ENCODE measurements around the gene DHRS3.

DHRS3 gene

DNA sequence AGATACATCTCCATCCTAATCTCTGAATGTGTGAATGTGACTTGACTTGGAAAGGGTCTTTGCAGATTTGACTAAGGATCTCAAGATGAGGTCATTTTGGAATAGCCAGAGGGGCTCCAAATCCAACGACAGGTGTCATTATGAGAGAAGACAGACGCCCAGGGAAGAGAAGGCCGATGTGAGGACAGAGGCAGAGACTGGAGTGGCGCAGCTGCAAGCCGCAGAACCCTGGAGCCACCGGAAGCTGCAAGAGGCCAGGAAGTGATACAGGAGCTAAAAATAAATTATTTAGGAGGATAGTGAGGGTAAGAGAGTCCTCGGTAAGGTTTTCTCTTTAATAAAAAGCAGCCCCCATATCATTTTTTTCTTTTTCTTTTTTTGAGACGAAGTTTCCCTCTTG is 16.1 kb upstream of the DHRS3 start:
- Histone ChIP-seq H3K27ac (ENCODE audit: low read depth, low read length) (no peak overlapping the region), H3K4me3 (ENCODE audit: low read length) (no peak overlapping the region)

GRCh38 chr1:12631571-12631970 is 13.6 kb upstream of the DHRS3 start:
- H3K4me1 ChIP-seq (ENCODE audit: control insufficient read depth, insufficient read depth, low read length) = no peaks in the 10 kb centered on the region
- H3K9ac ChIP-seq (ENCODE audit: low read length) = no peak overlapping the region
- H3K36me3 ChIP-seq (ENCODE audit: control insufficient read depth, insufficient read depth, low read length) = no peaks in the 10 kb centered on the region

More for the DNA sequence above, 16.1 kb upstream of the DHRS3 start:
- Histone ChIP-seq H3K4me1 (ENCODE audit: control insufficient read depth, insufficient read depth, low read length) (no peaks in the 10 kb centered on the region), H3K9ac (ENCODE audit: low read length) (no peak overlapping the region), H3K36me3 (ENCODE audit: control insufficient read depth, insufficient read depth, low read length) (no peaks in the 10 kb centered on the region), H3K27me3 (ENCODE audit: control insufficient read depth, insufficient read depth, low read length) (no peaks in the 10 kb centered on the region)

GRCh38 chr1:12630946-12631530 is 13.0 kb upstream of the DHRS3 start:
- Histone ChIP-seq H3K4me1 (ENCODE audit: control insufficient read depth, insufficient read depth, low read length) (no peaks in the 10 kb centered on the region), H3K4me3 (ENCODE audit: low read length) (no peak overlapping the region), H3K36me3 (ENCODE audit: control insufficient read depth, insufficient read depth, low read length) (no peaks in the 10 kb centered on the region), H3K27ac (ENCODE audit: low read depth, low read length) (no peak overlapping the region), H3K27me3 (ENCODE audit: control insufficient read depth, insufficient read depth, low read length) (no peaks in the 10 kb centered on the region), H3K9ac (ENCODE audit: low read length) (no peak overlapping the region)

More at GRCh38 chr1:12631571-12631970, 13.6 kb upstream of the DHRS3 start:
- Histone ChIP-seq H3K27me3 (ENCODE audit: control insufficient read depth, insufficient read depth, low read length) (no peaks in the 10 kb centered on the region), H3K4me3 (ENCODE audit: low read length) (no peak overlapping the region), H3K27ac (ENCODE audit: low read depth, low read length) (no peak overlapping the region)

DNA sequence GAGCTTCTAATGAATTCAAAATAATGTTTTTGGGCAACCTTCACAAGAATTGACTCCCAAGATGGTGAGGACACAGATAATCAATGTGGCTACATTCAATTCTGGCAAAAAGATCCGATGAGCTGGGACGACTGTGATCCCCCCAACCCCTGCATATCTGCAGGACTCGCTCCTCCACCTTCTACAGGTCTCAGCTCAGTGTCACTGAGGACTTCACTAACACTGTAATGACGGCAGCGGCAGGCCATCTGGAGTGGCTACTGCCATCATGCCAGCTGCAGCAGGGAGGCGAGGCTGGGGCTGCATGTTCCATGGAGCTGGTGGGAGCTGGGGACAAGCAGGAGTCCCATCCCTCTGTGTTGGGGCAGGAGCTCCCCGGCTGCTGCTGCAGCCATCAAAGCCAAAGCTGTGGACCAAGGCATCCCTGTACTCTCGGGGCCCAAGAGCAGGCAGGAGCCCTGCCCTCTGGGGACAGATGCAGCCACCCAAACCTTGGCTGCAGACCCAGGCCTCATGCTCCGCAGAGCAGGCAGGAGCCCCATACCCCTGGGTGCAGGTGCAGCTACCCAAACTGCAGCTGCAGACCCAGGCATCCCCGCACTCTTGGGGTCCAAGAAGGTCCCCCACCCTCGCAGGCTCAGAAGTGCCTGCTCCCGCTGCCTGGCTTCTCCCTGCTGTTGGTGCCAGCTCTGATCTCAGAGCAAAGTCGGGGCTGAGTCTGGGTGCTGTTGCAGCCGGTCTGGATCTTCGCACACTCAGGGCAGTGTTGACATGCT is 12.2 kb upstream of the DHRS3 start:
- no peak overlapping the region for H3K27ac ChIP-seq (ENCODE audit: low read depth, low read length)
- no peaks in the 10 kb centered on the region for H3K36me3 ChIP-seq (ENCODE audit: control insufficient read depth, insufficient read depth, low read length)
- H3K4me3 ChIP-seq (ENCODE audit: low read length) = no peak overlapping the region
- H3K9ac ChIP-seq (ENCODE audit: low read length) = no peak overlapping the region
- H3K27me3 ChIP-seq (ENCODE audit: control insufficient read depth, insufficient read depth, low read length) = no peaks in the 10 kb centered on the region
- no peaks in the 10 kb centered on the region for H3K4me1 ChIP-seq (ENCODE audit: control insufficient read depth, insufficient read depth, low read length)

DNA sequence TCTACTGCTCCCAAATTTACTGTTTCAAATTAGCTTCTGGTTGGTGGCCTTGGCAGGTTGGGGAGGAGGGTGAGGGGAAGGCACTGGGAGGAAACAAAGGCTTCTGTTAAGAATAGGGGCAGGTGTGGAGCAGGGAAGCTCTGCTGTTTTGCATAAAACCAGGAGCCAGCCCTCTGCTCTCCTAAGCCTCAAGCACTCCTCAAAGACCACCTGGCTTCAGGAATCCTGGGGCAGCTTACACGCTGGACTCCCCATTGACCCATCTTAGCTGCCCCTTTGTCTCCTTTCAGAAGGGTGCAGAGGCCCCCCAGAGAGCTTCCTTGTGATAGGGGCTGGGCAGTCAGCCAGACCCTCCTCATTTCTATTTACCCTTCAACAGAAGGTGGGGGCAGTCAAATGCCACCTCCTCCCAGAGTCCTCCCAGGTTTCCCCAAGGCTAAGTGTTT is 11.5 kb upstream of the DHRS3 start:
- Histone ChIP-seq H3K4me1 (ENCODE audit: control insufficient read depth, insufficient read depth, low read length) (no peaks in the 10 kb centered on the region), H3K9ac (ENCODE audit: low read length) (no peak overlapping the region), H3K27me3 (ENCODE audit: control insufficient read depth, insufficient read depth, low read length) (no peaks in the 10 kb centered on the region), H3K27ac (ENCODE audit: low read depth, low read length) (no peak overlapping the region), H3K4me3 (ENCODE audit: low read length) (no peak overlapping the region), H3K36me3 (ENCODE audit: control insufficient read depth, insufficient read depth, low read length) (no peaks in the 10 kb centered on the region)

DNA sequence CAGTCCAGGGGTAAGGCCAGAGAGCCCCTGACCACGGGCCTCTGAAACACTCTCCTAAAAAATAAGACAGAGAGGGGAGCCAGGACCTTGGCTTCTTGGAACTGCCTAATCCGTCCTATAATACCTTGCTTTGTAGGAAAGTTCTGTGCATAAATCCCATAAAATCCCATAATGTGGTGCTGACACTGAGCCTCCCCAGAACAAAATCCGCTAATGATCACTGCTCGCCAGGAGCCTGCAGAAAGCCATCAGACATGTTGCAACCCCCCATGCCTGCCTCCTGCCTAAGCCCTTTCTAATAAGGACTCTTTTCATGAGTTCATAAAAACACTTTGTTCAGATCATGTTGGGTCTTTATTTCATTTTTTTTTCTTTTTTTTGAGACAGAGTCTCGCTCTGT is 9.3 kb upstream of the DHRS3 start:
- no peak overlapping the region for H3K27ac ChIP-seq (ENCODE audit: low read depth, low read length)
- peaks cover 5% of the 10 kb centered on the region for H3K4me1 ChIP-seq (ENCODE audit: control insufficient read depth, insufficient read depth, low read length)
- no peak overlapping the region for H3K9ac ChIP-seq (ENCODE audit: low read length)
- H3K36me3 ChIP-seq (ENCODE audit: control insufficient read depth, insufficient read depth, low read length) = no peaks in the 10 kb centered on the region
- H3K4me3 ChIP-seq (ENCODE audit: low read length) = no peak overlapping the region
- H3K27me3 ChIP-seq (ENCODE audit: control insufficient read depth, insufficient read depth, low read length) = no peaks in the 10 kb centered on the region

- Histone ChIP-seq H3K4me1 (ENCODE audit: control insufficient read depth, insufficient read depth, low read length) (peaks cover 9% of the 10 kb centered on the region), H3K27ac (ENCODE audit: low read depth, low read length) (no peak overlapping the region), H3K4me3 (ENCODE audit: low read length) (no peak overlapping the region), H3K9ac (ENCODE audit: low read length) (no peak overlapping the region), H3K36me3 (ENCODE audit: control insufficient read depth, insufficient read depth, low read length) (no peaks in the 10 kb centered on the region), H3K27me3 (ENCODE audit: control insufficient read depth, insufficient read depth, low read length) (no peaks in the 10 kb centered on the region)
Measured at GRCh38 chr1:12626888-12627287, 8.9 kb upstream of the DHRS3 start.

DNA sequence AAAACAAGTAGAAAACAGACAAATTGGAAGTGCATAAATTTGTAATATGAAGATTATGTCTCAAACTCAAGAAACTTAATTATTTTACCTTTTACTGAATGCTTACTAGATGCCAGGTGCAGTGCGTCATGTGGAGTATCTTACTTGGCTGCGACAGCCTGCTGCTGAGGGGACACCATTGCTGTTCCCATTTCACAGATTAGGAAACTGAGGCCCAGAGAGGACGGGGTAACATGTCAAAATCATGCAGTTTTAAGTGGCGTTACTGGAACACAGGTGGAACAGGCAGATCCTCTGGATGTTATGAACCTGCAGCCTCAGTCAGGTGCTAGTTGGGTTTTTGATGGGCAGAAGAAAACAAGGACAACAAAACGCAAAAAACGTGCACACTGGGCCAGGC is 7.3 kb upstream of the DHRS3 start:
- Histone ChIP-seq H3K9ac (ENCODE audit: low read length) (no peak overlapping the region), H3K27ac (ENCODE audit: low read depth, low read length) (no peak overlapping the region), H3K4me1 (ENCODE audit: control insufficient read depth, insufficient read depth, low read length) (peaks cover 14% of the 10 kb centered on the region), H3K4me3 (ENCODE audit: low read length) (no peak overlapping the region), H3K36me3 (ENCODE audit: control insufficient read depth, insufficient read depth, low read length) (no peaks in the 10 kb centered on the region), H3K27me3 (ENCODE audit: control insufficient read depth, insufficient read depth, low read length) (no peaks in the 10 kb centered on the region)

- peak overlapping the region; percentile 49 for H3K27ac ChIP-seq (ENCODE audit: low read depth, low read length)
- H3K9ac ChIP-seq (ENCODE audit: low read length) = no peak overlapping the region
- peaks cover 26% of the 10 kb centered on the region for H3K4me1 ChIP-seq (ENCODE audit: control insufficient read depth, insufficient read depth, low read length)
- H3K4me3 ChIP-seq (ENCODE audit: low read length) = no peak overlapping the region
- H3K36me3 ChIP-seq (ENCODE audit: control insufficient read depth, insufficient read depth, low read length) = no peaks in the 10 kb centered on the region
- H3K27me3 ChIP-seq (ENCODE audit: control insufficient read depth, insufficient read depth, low read length) = no peaks in the 10 kb centered on the region
Measured at GRCh38 chr1:12622506-12622905, 4.5 kb upstream of the DHRS3 start.

- Histone ChIP-seq H3K27ac (ENCODE audit: low read depth, low read length) (peak overlapping the region; percentile 49), H3K4me1 (ENCODE audit: control insufficient read depth, insufficient read depth, low read length) (peaks cover 26% of the 10 kb centered on the region), H3K27me3 (ENCODE audit: control insufficient read depth, insufficient read depth, low read length) (no peaks in the 10 kb centered on the region), H3K9ac (ENCODE audit: low read length) (no peak overlapping the region), H3K4me3 (ENCODE audit: low read length) (no peak overlapping the region), H3K36me3 (ENCODE audit: control insufficient read depth, insufficient read depth, low read length) (no peaks in the 10 kb centered on the region)
Measured at GRCh38 chr1:12621346-12622335, 3.6 kb upstream of the DHRS3 start.

DNA sequence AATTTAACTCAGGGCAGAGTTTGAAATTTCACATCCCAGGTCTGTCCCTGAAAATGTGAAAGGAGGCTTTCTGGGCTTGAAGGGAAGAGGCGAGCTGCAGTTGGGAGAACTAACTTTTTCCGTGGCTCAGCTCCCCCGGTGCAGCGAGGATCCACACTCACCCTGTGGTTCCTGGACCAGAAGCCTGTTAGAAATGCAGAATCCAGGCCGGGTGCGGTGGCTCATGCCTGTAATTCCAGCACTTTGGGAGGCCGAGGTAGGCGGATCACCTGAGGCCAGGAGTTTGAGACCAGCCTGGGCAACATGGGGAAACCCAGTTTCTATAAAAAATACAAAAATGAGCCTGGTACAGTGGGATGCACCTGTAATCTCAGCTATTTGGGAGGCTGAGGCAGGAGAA is 2.9 kb upstream of the DHRS3 start:
- no peaks in the 10 kb centered on the region for H3K27me3 ChIP-seq (ENCODE audit: control insufficient read depth, insufficient read depth, low read length)
- H3K4me1 ChIP-seq (ENCODE audit: control insufficient read depth, insufficient read depth, low read length) = peaks cover 26% of the 10 kb centered on the region
- no peak overlapping the region for H3K4me3 ChIP-seq (ENCODE audit: low read length)
- no peak overlapping the region for H3K27ac ChIP-seq (ENCODE audit: low read depth, low read length)
- H3K9ac ChIP-seq (ENCODE audit: low read length) = no peak overlapping the region
- no peaks in the 10 kb centered on the region for H3K36me3 ChIP-seq (ENCODE audit: control insufficient read depth, insufficient read depth, low read length)

- Histone ChIP-seq H3K36me3 (ENCODE audit: control insufficient read depth, insufficient read depth, low read length) (no peaks in the 10 kb centered on the region), H3K27ac (ENCODE audit: low read depth, low read length) (peak overlapping the region; percentile 11), H3K4me1 (ENCODE audit: control insufficient read depth, insufficient read depth, low read length) (peaks cover 29% of the 10 kb centered on the region), H3K4me3 (ENCODE audit: low read length) (no peak overlapping the region), H3K27me3 (ENCODE audit: control insufficient read depth, insufficient read depth, low read length) (no peaks in the 10 kb centered on the region), H3K9ac (ENCODE audit: low read length) (no peak overlapping the region)
Measured at GRCh38 chr1:12620488-12620865, 2.5 kb upstream of the DHRS3 start.

All from rectal smooth muscle tissue (tissue), 1 donor.